ENCODE measurements around the gene SV2C.

DNA sequence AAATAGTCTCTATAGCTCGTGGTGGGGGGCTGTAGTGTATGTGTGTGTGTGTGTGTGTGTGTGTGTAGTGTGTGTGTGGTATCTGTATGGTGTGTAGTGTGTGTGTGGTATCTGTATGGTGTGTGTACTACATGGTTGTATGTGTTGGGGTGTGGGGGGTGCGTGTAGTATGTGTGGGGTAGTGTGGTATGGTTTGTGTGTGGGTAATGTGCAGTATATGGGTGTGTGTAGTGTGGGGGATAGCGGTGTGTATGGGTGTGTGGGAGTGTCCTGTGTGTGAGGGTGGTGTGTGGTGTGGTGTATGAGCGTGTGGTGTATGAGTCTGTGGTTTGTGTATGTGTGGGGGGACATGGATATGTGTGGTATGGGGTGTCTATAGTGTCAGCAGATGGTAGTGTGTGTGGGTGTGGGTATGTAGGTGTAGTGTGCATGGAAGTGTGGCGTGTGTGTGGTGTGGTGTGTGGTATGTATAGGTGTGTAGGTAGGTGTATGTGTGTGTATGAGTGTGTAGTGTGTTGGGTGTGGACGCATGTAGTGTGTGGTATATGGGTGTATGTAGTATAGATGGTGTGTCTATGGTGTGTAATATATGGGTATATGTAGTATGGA lies 174.1 kb downstream of the SV2C start:
- TF ChIP-seq, protein P1, sequence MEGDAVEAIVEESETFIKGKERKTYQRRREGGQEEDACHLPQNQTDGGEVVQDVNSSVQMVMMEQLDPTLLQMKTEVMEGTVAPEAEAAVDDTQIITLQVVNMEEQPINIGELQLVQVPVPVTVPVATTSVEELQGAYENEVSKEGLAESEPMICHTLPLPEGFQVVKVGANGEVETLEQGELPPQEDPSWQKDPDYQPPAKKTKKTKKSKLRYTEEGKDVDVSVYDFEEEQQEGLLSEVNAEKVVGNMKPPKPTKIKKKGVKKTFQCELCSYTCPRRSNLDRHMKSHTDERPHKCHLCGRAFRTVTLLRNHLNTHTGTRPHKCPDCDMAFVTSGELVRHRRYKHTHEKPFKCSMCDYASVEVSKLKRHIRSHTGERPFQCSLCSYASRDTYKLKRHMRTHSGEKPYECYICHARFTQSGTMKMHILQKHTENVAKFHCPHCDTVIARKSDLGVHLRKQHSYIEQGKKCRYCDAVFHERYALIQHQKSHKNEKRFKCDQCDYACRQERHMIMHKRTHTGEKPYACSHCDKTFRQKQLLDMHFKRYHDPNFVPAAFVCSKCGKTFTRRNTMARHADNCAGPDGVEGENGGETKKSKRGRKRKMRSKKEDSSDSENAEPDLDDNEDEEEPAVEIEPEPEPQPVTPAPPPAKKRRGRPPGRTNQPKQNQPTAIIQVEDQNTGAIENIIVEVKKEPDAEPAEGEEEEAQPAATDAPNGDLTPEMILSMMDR (IDR thresholded peaks at IDR 0.05; ENCODE audit: low read depth, low read length, missing input control): no peak
- no peak for TF ChIP-seq TAF1 (conservative IDR thresholded peaks at IDR 0.05)
- no peak for TF ChIP-seq EGR1 (IDR thresholded peaks at IDR 0.05; ENCODE audit: low read depth in 2 of 2)
- no peak for TF ChIP-seq YY1 (IDR thresholded peaks at IDR 0.05)
- TF ChIP-seq RAD21 (IDR thresholded peaks at IDR 0.05): no peak
- TF ChIP-seq ATF3 (IDR thresholded peaks at IDR 0.05): no peak
- no peak for TF ChIP-seq ZBTB33 (IDR thresholded peaks at IDR 0.05)
- no peak for TF ChIP-seq REST (IDR thresholded peaks at IDR 0.05)
- TF ChIP-seq GABPA (IDR thresholded peaks at IDR 0.05 in 1 of 2, conservative IDR thresholded peaks at IDR 0.05 in 1 of 2): no peak
- TF ChIP-seq, protein P2, sequence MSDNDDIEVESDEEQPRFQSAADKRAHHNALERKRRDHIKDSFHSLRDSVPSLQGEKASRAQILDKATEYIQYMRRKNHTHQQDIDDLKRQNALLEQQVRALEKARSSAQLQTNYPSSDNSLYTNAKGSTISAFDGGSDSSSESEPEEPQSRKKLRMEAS (IDR thresholded peaks at IDR 0.05): no peak
- TF ChIP-seq RXRA (IDR thresholded peaks at IDR 0.05): no peak
- TF ChIP-seq FOXA1 (IDR thresholded peaks at IDR 0.05): no peak
- no peak for TF ChIP-seq JUND (IDR thresholded peaks at IDR 0.05)

All from liver (tissue), 3 donors.